GM04503 (cell line): ENCODE measurements around the gene WASHC2A.
"Not testable (repeated sequence)": the region's sequence is repeated elsewhere in the genome, so short reads cannot be mapped to it uniquely, and the experiment has no call there.

ENCODE experiments used
- DNase-seq: peaks from one replicate; pipeline ENCODE4 v3.0.0-alpha.2; 2012; ENCODE audit warnings: low read depth

Gene WASHC2A, protein sequence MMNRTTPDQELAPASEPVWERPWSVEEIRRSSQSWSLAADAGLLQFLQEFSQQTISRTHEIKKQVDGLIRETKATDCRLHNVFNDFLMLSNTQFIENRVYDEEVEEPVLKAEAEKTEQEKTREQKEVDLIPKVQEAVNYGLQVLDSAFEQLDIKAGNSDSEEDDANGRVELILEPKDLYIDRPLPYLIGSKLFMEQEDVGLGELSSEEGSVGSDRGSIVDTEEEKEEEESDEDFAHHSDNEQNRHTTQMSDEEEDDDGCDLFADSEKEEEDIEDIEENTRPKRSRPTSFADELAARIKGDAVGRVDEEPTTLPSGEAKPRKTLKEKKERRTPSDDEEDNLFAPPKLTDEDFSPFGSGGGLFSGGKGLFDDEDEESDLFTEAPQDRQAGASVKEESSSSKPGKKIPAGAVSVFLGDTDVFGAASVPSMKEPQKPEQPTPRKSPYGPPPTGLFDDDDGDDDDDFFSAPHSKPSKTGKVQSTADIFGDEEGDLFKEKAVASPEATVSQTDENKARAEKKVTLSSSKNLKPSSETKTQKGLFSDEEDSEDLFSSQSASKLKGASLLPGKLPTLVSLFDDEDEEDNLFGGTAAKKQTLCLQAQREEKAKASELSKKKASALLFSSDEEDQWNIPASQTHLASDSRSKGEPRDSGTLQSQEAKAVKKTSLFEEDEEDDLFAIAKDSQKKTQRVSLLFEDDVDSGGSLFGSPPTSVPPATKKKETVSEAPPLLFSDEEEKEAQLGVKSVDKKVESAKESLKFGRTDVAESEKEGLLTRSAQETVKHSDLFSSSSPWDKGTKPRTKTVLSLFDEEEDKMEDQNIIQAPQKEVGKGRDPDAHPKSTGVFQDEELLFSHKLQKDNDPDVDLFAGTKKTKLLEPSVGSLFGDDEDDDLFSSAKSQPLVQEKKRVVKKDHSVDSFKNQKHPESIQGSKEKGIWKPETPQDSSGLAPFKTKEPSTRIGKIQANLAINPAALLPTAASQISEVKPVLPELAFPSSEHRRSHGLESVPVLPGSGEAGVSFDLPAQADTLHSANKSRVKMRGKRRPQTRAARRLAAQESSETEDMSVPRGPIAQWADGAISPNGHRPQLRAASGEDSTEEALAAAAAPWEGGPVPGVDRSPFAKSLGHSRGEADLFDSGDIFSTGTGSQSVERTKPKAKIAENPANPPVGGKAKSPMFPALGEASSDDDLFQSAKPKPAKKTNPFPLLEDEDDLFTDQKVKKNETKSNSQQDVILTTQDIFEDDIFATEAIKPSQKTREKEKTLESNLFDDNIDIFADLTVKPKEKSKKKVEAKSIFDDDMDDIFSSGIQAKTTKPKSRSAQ (N-terminal part only)

DNA sequence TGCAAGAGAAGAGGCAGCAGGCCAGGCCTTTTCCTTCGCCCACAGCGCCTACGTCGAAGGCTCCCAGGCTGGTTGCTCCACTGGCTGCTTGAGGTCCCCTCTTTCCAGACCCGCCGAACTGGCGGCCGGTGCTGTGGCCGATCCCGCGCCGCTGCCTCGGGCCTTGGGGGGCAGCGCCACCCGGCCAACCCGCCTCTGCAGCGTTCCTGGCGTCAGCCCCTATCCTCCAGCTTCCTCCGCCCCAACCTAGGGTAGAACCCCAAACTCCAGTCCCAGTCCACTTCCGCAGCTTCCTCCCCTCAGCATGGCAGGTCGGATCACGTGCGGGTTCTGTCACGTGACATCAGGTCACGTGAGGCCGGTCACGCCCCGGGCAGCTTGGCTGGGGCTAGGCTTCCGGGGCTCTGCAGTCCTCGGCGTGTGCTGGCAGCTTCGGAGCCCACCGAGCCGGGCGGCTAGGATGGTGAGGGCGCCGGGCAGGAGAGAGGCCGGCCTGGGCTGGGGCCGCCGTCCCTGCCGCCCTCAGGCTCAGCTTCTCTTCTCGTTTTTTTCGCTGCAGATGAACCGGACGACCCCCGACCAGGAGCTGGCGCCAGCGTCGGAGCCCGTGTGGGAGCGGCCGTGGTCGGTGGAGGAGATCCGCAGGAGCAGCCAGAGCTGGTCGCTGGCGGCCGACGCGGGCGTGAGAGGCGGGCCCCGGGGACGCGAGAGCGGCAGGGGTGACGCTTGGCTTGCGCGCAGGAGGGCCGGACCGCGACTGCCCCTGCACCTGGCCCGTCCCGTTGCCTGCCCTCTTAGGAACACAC, at the start of gene WASHC2A:
Gene WASHC2A (plus strand): TSS at position 409 of the 806 bp plus-strand sequence. CDS start 52 bp downstream, at position 461.
- peak; percentile 14 for DNase-seq

DNA sequence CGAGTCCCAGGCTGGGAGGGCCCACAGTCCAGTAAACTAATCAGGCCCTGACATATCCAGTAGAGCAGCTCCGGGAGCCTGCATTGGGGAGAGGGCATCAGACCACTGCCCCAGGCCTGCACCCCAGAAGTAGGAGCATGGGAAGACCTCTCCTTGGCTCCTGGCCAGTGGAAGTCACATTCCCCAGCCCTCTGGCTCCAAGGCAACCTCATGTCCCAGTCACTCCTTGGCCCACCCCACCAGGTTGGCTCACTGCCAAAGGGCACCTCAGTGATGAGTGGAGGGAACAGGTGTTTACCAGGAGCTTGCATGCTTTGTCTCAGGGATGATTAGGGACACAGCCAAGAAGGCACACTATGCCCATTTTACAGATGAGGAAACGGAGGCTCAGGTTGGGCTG, 48.5 kb upstream of the WASHC2A start:
- DNase-seq, result not testable (repeated sequence)

DNA sequence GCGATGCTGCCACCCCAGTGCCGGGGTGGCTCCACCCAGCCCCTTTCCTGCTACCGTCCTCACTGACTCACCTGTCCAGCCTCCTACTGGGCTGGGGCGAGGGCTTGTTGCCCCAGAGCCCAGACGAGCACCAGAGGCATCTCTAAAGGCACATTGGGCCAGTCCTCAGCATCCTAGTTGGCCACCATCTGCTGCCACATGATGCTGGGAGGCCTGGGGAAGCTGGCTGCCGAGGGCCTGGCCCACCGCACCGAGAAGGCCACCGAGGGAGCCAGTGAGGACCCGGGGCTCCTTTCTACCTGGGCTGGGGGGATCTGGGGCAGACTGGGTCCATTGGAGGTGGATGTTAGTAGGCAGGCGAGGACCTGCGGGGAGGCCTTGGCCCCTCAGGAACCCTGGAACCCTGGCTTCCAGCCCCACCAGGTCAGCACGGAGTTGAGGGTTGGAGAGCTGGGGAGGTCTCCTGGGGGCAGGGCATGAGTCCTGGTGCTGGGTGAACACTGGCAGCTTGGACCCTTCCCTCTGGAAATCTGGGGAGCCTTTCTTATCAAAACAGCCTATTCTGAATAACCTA, 47.2 kb upstream of the WASHC2A start:
- DNase-seq, result not testable (repeated sequence)

DNA sequence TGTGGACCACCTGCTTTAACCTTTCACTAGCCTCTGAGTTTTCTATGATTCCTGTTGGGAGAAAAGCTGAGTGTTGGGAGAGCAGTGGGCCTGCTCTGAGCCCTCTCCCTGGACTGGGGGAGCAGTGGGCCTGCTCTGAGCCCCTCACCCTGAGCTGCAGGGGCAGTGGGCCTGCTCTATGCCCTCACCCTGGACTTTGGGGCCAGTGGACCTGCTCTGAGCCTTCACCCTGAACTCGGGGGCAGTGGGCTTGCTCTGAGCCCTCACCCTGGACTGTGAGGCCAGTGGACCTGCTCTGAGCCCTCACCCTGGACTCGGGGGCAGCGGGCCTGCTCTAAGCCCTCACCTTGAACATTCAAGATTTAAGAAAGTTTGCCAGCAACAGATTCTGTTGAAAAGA, 46.1 kb upstream of the WASHC2A start:
- no peak for DNase-seq

DNA sequence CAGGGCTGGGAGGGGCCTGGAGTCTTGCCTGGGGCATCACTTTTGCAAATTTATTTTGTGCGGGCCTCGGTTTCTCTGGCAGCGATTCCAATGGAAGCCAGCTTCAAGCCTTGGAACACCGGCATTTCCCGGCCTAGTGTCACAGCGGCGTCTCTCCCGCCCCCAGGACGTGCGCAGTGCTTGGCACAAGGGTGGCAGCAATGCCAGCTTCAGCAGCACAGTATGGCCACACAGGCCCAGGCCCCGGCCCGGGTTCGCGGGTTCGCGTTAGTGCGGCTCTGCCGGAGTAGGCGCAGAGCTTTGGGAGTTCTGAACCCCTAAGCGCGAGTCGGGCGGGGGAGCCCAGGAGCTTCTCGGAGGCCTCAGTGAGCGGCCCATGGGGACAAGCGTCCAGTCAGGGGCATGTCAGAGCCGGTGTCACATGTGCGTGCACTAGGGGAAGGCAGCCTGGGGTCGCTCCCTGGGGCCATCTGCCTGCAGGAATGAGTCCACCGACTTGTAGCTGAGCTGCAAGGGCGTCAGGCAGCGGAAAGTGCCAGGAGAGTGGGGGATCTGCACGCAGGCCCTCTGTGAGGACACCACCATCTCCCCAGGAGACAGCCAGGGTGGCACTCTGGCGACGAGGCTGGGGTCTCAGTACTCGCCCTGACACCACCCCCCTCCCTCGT, 42.9 kb upstream of the WASHC2A start:
- not testable (repeated sequence) for DNase-seq

DNA sequence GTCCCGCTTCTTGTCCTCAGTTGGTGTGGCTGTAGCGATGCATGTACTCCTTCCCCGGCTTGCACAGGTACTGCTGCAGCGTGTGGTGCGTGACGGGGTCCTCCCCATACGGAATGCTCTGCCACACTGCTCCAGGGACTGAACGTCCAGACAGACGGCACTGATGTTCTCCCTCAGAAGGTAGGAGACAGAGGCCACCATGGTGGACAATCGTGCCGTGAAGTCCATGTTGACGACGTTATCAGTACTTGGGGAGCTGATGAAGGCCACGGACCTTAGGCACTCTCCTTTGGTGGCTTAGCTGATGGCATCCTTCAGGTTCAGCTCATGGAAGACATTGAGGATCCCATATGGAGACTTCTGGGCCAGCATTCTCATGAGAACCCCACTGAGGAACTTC, 42.1 kb upstream of the WASHC2A start:
- no peak for DNase-seq

DNA sequence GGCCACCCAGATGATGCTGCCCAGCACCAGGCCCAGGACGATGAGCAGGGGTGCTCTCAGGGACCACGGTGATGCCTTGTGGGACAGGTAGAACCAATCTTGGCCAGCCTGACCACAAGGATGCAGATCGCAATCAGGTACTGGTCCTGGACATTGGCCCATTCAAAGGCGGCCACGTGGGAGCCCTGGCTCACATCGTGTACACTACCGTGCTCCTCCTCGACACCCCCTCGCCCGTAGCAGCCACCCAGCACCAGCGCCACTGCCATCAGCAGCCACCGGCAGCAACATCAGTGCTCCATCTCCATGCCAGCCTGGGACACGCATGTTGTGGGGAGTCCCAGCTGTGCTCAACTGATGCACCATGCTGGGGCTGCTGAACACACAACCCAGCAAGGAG, 40.6 kb upstream of the WASHC2A start:
- DNase-seq, result no peak

DNA sequence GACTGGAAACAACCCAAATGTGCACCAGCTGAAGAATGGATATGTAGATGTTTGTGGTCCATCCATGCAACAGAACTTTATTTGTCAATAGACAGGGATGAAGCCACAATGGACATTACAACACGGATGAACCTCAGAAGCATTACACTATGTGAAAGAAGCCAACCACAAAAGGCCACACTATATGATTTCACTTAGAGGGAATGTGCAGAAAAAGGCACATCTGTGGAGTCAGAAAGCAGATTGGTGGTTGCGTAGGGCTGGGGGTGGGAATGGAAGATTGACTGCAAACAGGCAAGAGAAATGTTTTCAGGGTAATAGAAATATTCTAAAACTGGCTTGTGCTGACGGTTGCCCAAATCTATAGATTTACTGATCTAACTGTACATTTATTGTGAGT, 34.3 kb upstream of the WASHC2A start:
- DNase-seq, result peak; percentile 65

DNA sequence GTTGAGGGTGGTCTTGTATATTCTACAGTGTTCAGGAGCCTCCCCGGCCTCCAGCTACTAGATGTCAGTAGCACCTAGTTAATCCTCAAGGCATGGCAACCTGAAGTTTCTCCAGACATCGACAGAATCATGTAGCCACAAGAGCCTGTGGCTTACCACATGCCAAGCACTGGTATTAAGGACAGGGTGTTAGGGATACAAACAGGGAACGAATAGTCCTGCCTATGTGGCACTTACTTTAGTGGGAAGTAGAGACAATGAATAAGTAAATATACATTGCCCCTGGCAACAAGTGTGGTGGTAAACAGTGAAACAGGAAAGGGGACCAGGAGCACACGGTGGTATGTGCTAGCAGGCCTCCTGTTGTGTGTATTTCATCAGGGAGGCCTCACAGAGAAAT, 32.4 kb upstream of the WASHC2A start:
- DNase-seq, result not testable (repeated sequence)

DNA sequence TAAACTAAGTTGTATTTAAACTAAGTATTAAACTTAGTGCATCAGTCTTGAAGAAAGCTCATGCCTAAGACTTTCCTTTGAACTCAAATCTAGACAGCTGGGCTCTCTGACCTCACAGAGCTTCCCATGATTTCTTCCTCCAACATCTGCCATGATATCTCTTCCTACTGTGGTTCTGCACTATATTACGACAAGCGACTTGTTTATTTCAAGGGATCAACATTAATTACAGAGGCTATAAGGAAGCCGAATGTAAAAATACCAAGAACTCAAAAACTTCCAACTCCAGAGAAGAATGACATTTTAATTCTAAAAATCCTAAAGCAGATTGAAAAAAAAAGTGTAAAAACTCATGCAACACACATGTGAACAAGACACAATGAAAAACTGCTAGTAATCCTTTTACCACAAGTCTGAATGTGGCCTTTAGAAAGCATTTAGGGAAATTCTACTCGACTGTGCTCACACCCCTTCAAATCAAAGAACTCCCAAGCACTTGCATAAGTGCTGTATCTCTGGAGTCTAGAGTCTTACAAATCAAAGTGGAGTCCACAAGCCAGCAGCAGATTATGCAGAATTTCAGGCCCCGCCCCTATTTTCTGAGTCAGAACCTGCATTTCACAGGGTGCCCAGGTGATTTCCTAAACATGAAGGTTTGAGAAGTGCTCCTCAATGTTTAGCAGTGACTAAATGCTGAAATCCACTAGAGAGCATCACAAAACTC, 22.7 kb upstream of the WASHC2A start:
- no peak for DNase-seq

DNA sequence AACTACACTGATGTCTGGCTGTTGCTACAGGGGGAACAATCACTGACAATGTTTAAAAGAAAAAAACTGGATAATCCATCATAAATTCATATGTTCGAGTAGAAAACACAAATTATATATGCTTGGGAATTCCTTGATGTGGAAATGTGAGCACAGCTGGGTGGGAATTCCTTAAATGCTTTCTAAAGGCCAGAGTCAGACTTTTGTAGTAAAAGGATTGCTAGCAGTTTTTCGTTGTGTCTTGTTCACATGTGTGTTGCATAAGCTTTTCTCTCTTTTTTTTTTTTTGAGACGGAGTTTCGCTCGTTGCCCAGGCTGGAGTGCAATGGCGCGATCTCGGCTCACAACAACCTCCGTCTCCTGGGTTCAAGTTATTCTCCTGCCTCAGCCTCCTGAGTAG, 21.3 kb upstream of the WASHC2A start:
- not testable (repeated sequence) for DNase-seq

DNA sequence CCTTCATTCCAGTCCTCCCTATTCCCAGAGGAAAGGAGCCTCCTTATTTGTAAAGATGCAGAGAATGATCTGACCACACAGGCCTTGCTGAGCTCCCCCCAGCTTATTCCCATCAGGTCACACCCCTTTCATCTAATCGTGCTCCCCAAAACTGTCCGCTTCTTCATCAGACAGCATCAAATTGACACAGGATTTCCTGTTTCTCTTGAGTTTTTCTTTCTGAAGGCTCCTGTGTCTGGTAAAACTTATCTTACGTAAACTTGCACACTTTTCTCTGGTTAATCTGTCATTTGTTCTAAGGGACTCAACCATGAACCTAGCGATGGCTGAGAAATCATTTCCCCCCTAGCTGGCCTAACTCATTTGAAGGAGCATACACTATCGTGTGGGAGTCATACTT, 20.2 kb upstream of the WASHC2A start:
- DNase-seq, result not testable (repeated sequence)

DNA sequence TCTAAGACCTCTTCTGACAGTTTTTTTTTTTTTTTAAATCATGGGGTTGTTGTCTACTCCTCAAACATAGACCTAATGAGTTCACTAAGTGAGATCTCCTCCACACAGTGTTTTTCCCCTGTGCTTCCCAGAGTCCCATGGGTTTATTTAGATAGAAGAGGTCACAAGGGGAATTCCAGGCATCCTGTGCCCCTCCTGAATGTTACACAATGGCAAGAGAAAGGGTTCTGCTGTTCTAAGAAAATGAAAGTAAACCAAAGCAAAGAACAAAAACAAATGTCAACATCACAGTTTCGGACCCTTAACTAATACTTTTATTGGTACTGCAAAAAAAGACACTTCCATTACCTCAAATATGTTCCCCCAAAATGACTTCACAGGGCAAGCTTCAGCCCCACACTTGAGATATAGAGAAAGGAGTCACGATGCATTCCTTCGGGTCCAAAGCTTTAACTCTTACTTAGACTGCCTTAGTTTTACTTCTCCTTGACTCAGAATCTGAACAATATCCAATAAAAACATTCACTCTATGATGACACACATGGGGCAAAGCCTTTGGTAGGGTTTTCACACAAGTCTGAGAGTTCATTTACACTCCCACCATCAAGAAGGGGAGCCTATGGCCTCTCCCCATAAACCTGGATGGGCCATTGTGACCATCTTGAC, 15.6 kb upstream of the WASHC2A start:
- peak; percentile 16 for DNase-seq

DNA sequence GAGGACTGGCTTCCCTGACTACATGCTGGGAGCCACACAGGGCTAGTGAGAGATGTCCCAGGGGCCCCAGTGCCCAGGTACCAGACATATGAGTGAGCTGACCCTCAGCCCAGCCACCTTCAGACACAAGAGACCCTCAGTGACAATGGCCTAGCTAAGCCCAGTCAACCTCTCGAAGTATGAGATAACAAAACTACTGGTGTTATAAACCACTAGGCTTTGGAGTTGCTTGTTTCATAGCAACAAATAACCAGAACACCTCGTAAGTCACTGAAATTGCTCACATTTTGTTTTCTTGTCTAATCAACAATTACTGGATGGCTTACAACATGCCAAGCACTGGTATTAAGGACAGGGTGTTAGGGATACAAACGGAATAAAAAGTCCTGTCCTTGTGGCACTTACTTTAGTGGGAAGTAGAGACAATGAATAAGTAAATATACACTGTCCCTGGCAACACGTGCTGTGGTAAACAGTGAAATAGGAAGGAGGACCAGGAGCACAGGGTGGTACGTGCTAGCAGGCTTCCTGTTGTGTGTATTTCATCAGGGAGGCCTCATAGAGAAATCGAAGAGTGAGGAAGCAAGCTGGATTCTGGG, 14.9 kb upstream of the WASHC2A start:
- not testable (repeated sequence) for DNase-seq

DNA sequence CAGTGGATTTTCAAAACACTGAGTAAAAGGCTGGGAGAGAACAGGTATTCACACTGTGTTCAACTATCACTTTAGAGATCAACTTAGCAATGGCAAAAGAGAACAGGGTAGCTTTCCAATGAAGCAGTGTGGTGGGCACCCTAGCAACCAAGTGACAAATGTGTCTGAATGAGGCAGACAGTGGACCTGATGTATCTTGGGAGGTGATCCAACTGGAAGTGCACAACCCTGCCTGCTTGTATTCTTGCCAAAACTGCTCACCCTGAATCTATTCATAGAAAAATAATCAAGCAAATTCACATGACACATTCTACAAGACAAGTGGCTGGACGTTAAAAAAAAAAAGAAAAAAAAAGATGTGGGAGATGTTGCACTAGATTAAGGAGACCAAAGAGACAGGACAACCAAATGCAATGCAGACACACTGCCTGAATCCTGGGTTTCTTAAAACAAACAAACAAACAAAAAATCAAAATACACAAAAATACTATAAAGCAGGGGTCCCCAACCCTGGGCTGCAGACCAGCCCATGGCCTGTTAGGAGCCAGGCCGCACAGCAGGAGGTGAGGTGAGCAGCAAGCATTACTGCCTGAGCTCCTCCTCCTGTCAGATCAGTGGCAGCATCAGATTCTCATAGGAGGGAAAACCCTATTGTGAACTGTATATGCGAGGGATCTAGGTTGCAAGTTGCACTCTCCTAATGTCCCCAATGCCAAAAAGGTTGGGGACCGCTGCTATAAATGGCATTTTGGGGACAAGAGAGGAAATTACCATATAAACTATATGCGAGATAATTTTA, 12.1 kb upstream of the WASHC2A start:
- DNase-seq, result not testable (repeated sequence)

DNA sequence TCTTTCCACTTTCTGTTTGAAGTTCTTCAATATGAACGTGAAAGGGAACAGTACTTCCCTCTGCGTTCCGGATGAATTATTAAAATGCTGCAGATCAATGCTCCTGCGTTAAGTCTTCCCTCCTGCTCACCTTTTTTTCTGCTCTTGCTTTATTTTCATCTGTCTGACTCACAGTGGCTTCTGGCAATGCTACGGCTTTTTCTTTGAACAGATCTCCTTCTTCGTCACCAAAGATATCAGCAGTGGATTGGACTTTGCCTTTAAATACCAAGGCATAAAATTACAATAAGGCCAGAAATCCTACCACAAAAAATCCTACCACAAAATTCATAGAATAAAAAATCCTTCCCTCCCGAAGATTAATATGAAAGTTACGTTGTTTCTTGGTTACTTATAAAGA, 11.1 kb upstream of the WASHC2A start:
- DNase-seq, result not testable (repeated sequence)

DNA sequence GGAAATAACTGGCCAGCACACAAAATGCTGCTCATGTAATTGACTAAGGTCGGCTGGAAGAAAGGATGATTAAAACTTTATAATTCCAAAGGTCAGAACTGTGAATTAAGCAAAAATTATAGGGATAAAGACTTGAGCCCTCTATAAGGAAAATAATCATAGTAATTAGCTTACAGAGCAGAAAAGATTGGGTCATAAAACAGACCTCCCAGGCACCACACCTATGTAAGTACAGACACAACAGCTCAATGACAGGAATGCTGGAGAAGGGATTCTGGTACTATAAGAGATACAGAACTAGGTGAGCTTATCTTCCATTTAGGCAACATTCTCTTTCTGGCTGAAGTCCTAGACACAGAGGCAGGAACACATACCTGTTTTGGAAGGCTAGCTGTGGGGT, 9.0 kb upstream of the WASHC2A start:
- not testable (repeated sequence) for DNase-seq

DNA sequence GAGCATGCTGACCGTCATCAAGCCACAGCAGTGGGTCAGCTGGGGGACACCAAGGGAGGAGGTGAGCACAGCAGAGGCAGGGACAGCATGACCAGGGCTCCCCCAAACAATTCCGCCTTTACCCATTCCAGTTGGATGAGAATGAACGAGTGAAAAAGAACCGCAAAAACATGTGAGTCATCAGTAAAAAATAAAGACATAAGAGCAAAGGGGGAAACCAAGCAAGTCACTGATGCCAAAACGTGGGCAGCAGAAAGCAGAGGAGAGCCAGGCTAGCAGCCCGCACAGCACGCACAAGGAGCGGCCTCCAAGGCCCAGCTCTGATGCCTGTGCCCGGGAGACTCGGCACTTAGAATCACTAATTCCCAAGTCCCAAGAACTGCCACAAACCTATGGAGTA, 7.8 kb upstream of the WASHC2A start:
- not testable (repeated sequence) for DNase-seq
